Mesenchymal stem cell (in vitro differentiated cells and primary cell): Measurements from ENCODE around the gene SOX15.

Source experiments
- DNase-seq: peaks from one replicate; pipeline ENCODE4 v3.0.0-alpha.2; 2013
- H2AFZ ChIP-seq: one replicate; pipeline ENCODE4 v1.6.1; 2013; ENCODE audit warnings: low read depth, mild to moderate bottlenecking, control low read depth, inconsistent platforms, low read length, moderate library complexity
- H2AK5ac ChIP-seq: 2 replicates; pipeline ENCODE4 v1.6.1; 2013; ENCODE audit warnings: low read length, moderate library complexity, mild to moderate bottlenecking, inconsistent platforms; ENCODE audit not compliant: severe bottlenecking
- H2BK120ac ChIP-seq: one replicate; pipeline ENCODE4 v1.6.1; 2013; ENCODE audit warnings: low read depth, mild to moderate bottlenecking, inconsistent platforms, low read length, moderate library complexity
- H2BK12ac ChIP-seq, 2 experiments: one replicate each; pipeline ENCODE4 v1.6.1; 2013; ENCODE audit warnings: inconsistent platforms in 2 of 2, low read length in 2 of 2, mild to moderate bottlenecking in 2 of 2, moderate library complexity in 2 of 2, control low read depth in 1 of 2
- H2BK15ac ChIP-seq: one replicate; pipeline ENCODE4 v1.6.1; 2013; ENCODE audit warnings: mild to moderate bottlenecking, low read depth, inconsistent platforms; ENCODE audit not compliant: poor library complexity, severe bottlenecking
- H2BK5ac ChIP-seq: 2 replicates; pipeline ENCODE4 v1.6.1; 2013; ENCODE audit warnings: low read depth, mild to moderate bottlenecking, low read length, control low read depth, inconsistent platforms; ENCODE audit not compliant: poor library complexity, severe bottlenecking
- H3K14ac ChIP-seq, 2 experiments: one replicate each; pipeline ENCODE4 v1.6.1; 2013; ENCODE audit warnings: inconsistent platforms in 2 of 2, low read length in 2 of 2, control low read depth in 1 of 2, mild to moderate bottlenecking in 1 of 2, moderate library complexity in 1 of 2
- H3K18ac ChIP-seq, 2 experiments: one replicate each; pipeline ENCODE4 v1.6.1; 2013; ENCODE audit warnings: inconsistent platforms in 2 of 2, low read length in 2 of 2, control low read depth in 1 of 2, low read depth in 1 of 2, mild to moderate bottlenecking in 1 of 2
- H3K23ac ChIP-seq, 2 experiments: one replicate each; pipeline ENCODE4 v1.6.1; 2013; ENCODE audit warnings: inconsistent platforms in 2 of 2, low read length in 2 of 2, mild to moderate bottlenecking in 2 of 2, moderate library complexity in 2 of 2, control low read depth in 1 of 2
- H3K27ac ChIP-seq: 2 replicates; pipeline ENCODE4 v1.5.1; 2013; ENCODE audit warnings: mild to moderate bottlenecking, moderate library complexity, low read length, control low read depth, inconsistent platforms; ENCODE audit not compliant: poor library complexity, severe bottlenecking
- H3K27me3 ChIP-seq, 2 experiments: 2 replicates each; pipeline versions ENCODE4 v1.6.1 to v1.7.0; 2013; ENCODE audit warnings: low read length in 2 of 2, mild to moderate bottlenecking in 2 of 2, moderate library complexity in 2 of 2, control low read depth in 1 of 2, inconsistent platforms in 1 of 2; ENCODE audit not compliant: control insufficient read depth in 1 of 2, insufficient read depth in 1 of 2
- H3K36me3 ChIP-seq, 2 experiments: 2 replicates each; pipeline versions ENCODE4 v1.6.1 to v1.7.0; 2013; ENCODE audit warnings: low read length in 2 of 2, control low read depth in 1 of 2, inconsistent platforms in 1 of 2, low read depth in 1 of 2, mild to moderate bottlenecking in 1 of 2; ENCODE audit not compliant: insufficient read depth in 2 of 2, control insufficient read depth in 1 of 2
- H3K4ac ChIP-seq, 2 experiments: one replicate each; pipeline ENCODE4 v1.6.1; 2013; ENCODE audit warnings: inconsistent platforms in 2 of 2, low read length in 2 of 2, mild to moderate bottlenecking in 2 of 2, moderate library complexity in 2 of 2, control low read depth in 1 of 2, low read depth in 1 of 2
- H3K4me1 ChIP-seq: 2 replicates; pipeline ENCODE4 v1.6.1; 2013; ENCODE audit warnings: low read depth, low read length, control low read depth; ENCODE audit not compliant: control insufficient read depth, insufficient read depth
- H3K4me2 ChIP-seq: 2 replicates; pipeline ENCODE4 v1.6.1; 2013; ENCODE audit warnings: low read length, mild to moderate bottlenecking, inconsistent platforms; ENCODE audit not compliant: poor library complexity, severe bottlenecking
- H3K4me3 ChIP-seq, 2 experiments: 2 replicates each; pipeline versions ENCODE4 v1.5.1 to v1.7.0; 2013; ENCODE audit warnings: low read length in 2 of 2, mild to moderate bottlenecking in 2 of 2, control low read depth in 1 of 2, low read depth in 1 of 2; ENCODE audit not compliant: insufficient read depth in 1 of 2
- H3K79me1 ChIP-seq: replicated peaks from 2 replicates; pipeline ENCODE4 v1.6.1; 2013; ENCODE audit warnings: mild to moderate bottlenecking, control low read depth, low read length, inconsistent platforms; ENCODE audit not compliant: poor library complexity, severe bottlenecking
- H3K9ac ChIP-seq: 2 replicates; pipeline ENCODE4 v1.7.0; 2013; ENCODE audit warnings: mild to moderate bottlenecking, low read length, moderate library complexity
- H3K9me3 ChIP-seq: 2 replicates; pipeline ENCODE4 v1.7.0; 2013; ENCODE audit warnings: mild to moderate bottlenecking, low read length; ENCODE audit not compliant: control insufficient read depth
- H4K8ac ChIP-seq: one replicate; pipeline ENCODE4 v1.6.1; 2013; ENCODE audit warnings: inconsistent platforms, mild to moderate bottlenecking, low read length, moderate library complexity
- H4K91ac ChIP-seq: one replicate; pipeline ENCODE4 v1.6.1; 2013; ENCODE audit warnings: mild to moderate bottlenecking, low read length, inconsistent platforms
- WGBS: methylation state at CpG from one replicate; pipeline ENCODE4 v1.1.7; 2013; ENCODE audit warnings: mixed read lengths; 5-methylcytosine and 5-hydroxymethylcytosine counted together

SOX15 gene

DNA sequence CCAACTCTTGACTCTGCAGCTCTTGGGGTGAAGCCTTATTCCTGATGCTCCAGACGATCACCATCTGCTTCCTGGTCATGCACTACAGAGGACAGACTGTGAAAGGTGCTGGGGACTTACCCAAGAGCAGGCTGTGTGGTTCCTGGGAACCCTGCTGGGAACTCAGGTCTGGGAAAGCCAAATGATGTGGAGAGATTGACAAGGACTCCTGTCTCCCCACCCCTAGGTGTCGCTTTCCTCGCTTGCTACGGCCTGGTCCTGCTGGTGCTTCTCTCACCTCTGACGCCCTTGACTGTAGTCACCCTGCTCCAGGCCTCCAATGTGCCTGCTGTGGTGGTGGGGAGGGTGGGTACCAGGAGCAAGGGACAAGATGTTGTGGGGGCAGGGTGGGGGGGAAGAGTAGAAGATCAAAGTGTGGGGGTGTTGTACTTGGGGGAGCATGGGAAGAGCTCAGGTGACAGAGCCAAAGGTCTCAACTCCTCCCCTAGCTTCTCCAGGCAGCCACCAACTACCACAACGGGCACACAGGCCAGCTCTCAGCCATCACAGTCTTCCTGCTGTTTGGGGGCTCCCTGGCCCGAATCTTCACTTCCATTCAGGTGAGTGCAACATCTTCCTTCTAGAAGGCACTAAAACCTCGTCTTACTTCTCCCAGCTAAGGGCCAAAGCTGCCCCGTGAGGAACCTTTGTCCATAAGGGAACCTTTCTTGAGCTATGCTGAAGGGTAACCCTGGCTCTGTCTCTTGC lies 3.0 kb downstream of the SOX15 start:
- Histone ChIP-seq H3K4ac (no peak overlapping the region), H2AK5ac (peak overlapping the region; percentile 14), H2AFZ (no peak overlapping the region), H3K18ac (peak overlapping the region in 1 of 2 experiments; percentile 43), H2BK120ac (no peak overlapping the region), H3K36me3 (peaks cover 39 to 75% of the 10 kb centered on the region in 2 experiments), H4K91ac (peak overlapping the region; percentile 18), H3K9me3 (no peaks in the 10 kb centered on the region), H3K9ac (peak overlapping the region; percentile 66), H2BK12ac (peak overlapping the region; percentile 17 to 28), H2BK5ac (no peak overlapping the region), H3K23ac (no peak overlapping the region), H3K14ac (no peak overlapping the region), H3K27me3 (no peaks in the 10 kb centered on the region), H3K27ac (peak overlapping the region; percentile 82), H3K79me1 (peaks cover 35% of the 10 kb centered on the region), H2BK15ac (no peak overlapping the region), H4K8ac (peak overlapping the region; percentile 27), H3K4me2 (peak overlapping the region; percentile 9), H3K4me1 (peaks cover 56% of the 10 kb centered on the region), H3K4me3 (peak overlapping the region in 1 of 2 experiments; percentile 52)
- WGBS = 74% methylated on average over 9 of the region's 9 CpGs
- no peak for DNase-seq

- DNase-seq = peak; percentile 96
- peak within 1 kb of the TSS; percentile 86 for H3K27ac ChIP-seq
- H3K18ac ChIP-seq = peak within 1 kb of the TSS; percentile 97
- H3K79me1 ChIP-seq = peaks cover 19% of the 10 kb centered on the region
- peak within 1 kb of the TSS; percentile 39 for H2BK5ac ChIP-seq
- H3K4me3 ChIP-seq = peak within 1 kb of the TSS; percentile 43 to 89
- H2BK12ac ChIP-seq = peak within 1 kb of the TSS; percentile 28 to 74
- peak within 1 kb of the TSS; percentile 57 for H2AK5ac ChIP-seq
- H3K4me1 ChIP-seq = peaks cover 39% of the 10 kb centered on the region
- WGBS = 20% methylated on average over 66 of the region's 69 CpGs
- peak within 1 kb of the TSS; percentile 96 to 97 for H3K4ac ChIP-seq
- H3K9me3 ChIP-seq = no peaks in the 10 kb centered on the region
- peak within 1 kb of the TSS; percentile 96 for H4K91ac ChIP-seq
- no peaks in the 10 kb centered on the region for H3K27me3 ChIP-seq
- H3K9ac ChIP-seq = peak within 1 kb of the TSS; percentile 95
- H3K23ac ChIP-seq = peak within 1 kb of the TSS in 1 of 2 experiments; percentile 66
- peak within 1 kb of the TSS; percentile 13 for H3K4me2 ChIP-seq
- H2AFZ ChIP-seq = no peak within 1 kb of the TSS
- H3K36me3 ChIP-seq = peaks cover 31 to 70% of the 10 kb centered on the region in 2 experiments
- H3K14ac ChIP-seq = peak within 1 kb of the TSS in 1 of 2 experiments; percentile 1
- H4K8ac ChIP-seq = peak within 1 kb of the TSS; percentile 98
- peak within 1 kb of the TSS; percentile 94 for H2BK120ac ChIP-seq
- peak within 1 kb of the TSS; percentile 93 for H2BK15ac ChIP-seq
These were observed 6.4 kb downstream of the SOX15 start, which contains the start of gene MPDU1 for GRCh38 chr17:7583253-7584109. TSS of gene MPDU1 (plus strand) at chr17:7583852. CDS start at chr17:7583863, 11 bp downstream.

GRCh38 chr17:7582396-7583252 lies 7.3 kb downstream of the SOX15 start:
- H3K79me1 ChIP-seq = peaks cover 19% of the 10 kb centered on the region
- H3K9ac ChIP-seq = peak overlapping the region; percentile 95
- peaks cover 40 to 71% of the 10 kb centered on the region in 2 experiments for H3K36me3 ChIP-seq
- no peak for DNase-seq
- peak overlapping the region; percentile 96 for H4K91ac ChIP-seq
- H3K18ac ChIP-seq = peak overlapping the region; percentile 74 to 97
- H3K9me3 ChIP-seq = no peaks in the 10 kb centered on the region
- H2BK12ac ChIP-seq = peak overlapping the region; percentile 28 to 74
- peak overlapping the region; percentile 11 for H2AK5ac ChIP-seq
- 94% methylated on average over 36 of the region's 36 CpGs for WGBS
- H4K8ac ChIP-seq = peak overlapping the region; percentile 98
- H3K4me3 ChIP-seq = peak overlapping the region; percentile 37 to 89
- no peak overlapping the region for H3K14ac ChIP-seq
- peak overlapping the region; percentile 2 for H3K4me2 ChIP-seq
- no peak overlapping the region for H2AFZ ChIP-seq
- H3K27me3 ChIP-seq = no peaks in the 10 kb centered on the region
- H3K27ac ChIP-seq = no peak overlapping the region
- H2BK5ac ChIP-seq = no peak overlapping the region
- H3K23ac ChIP-seq = peak overlapping the region in 1 of 2 experiments; percentile 66
- peak overlapping the region; percentile 90 for H2BK120ac ChIP-seq
- H3K4me1 ChIP-seq = peaks cover 30% of the 10 kb centered on the region
- H3K4ac ChIP-seq = peak overlapping the region; percentile 96 to 97
- H2BK15ac ChIP-seq = peak overlapping the region; percentile 93
